A549 (cell line): ENCODE data around the gene KLF5. TPM values are rescaled to one million over a fixed set of nuclear protein-coding genes. Genes with fewer than 3 reads are reported as not detected.
A peak's percentile ranks its signal among the peaks of the same experiment; 100 is the strongest.

ENCODE experiments used
- ATAC-seq, 2 experiments: fragments of 200-7000 bp in 1 of 2; fragments of >200 bp in 1 of 2; cut with Nextera tagmentation in 1 of 2; cut with Tn5 transposase in 1 of 2; 3 replicates each; pipeline versions ENCODE4 v1.8.0 to v1.9.1; 2018 to 2020; ENCODE audit warnings: mild to moderate bottlenecking in 1 of 2, moderate library complexity in 1 of 2
- CTCF ChIA-PET: fragments of 300-600 bp; sonication (Branson Sonifier 250); formaldehyde crosslinking; extraction: SDS; loops from one replicate; lab custom pipeline; 2021; ENCODE audit warnings: antibody characterized with exemption, inconsistent platforms; lab: Yijun Ruan, JAX
- POLR2A ChIA-PET: fragments of 350-600 bp; formaldehyde crosslinking; extraction: SDS; loops from one replicate; lab custom pipeline; 2021; ENCODE audit warnings: antibody characterized with exemption, inconsistent platforms; lab: Yijun Ruan, JAX
- DNase-seq, 2 experiments: peaks; one replicate each; pipeline versions ENCODE4 v3.0.0 to v3.0.0-alpha.2; 2011 to 2016; ENCODE audit warnings: low read depth in 1 of 2, low spot score in 1 of 2
- FAIRE-seq: peaks from 2 replicates; lab custom pipeline; 2011; peaks lifted over from hg19 to GRCh38; lab: Jason Lieb, UNC
- H3K27ac ChIP-seq, 2 experiments: fragments of >200 bp; sonication (Bioruptor Twin); formaldehyde crosslinking; 3 replicates each; pipeline ENCODE4 v1.5.1; 2016 to 2017
- H3K4me1 ChIP-seq: fragments of >200 bp; sonication (Bioruptor Twin); formaldehyde crosslinking; 3 replicates; pipeline ENCODE4 v1.6.1; 2016
- H3K4me2 ChIP-seq: fragments of >200 bp; sonication (Bioruptor Twin); formaldehyde crosslinking; 3 replicates; pipeline ENCODE4 v1.6.1; 2016
- H3K4me3 ChIP-seq: fragments of >200 bp; sonication (Bioruptor Twin); formaldehyde crosslinking; 3 replicates; pipeline ENCODE4 v1.5.1; 2016
- H3K9me3 ChIP-seq: fragments of >200 bp; sonication (Bioruptor Twin); formaldehyde crosslinking; 3 replicates; pipeline ENCODE4 v1.6.1; 2016
- BHLHE40 ChIP-seq: IDR thresholded peaks from 2 replicates; pipeline ENCODE4 v1.6.1; 2012; ENCODE audit warnings: low read depth, low read length, inconsistent platforms
- FOXS1 ChIP-seq: fragments of 250-450 bp; sonication (Bioruptor Pico); IDR thresholded peaks from 2 replicates; pipeline ENCODE4 v1.5.0; 2020; ENCODE audit warnings: mild to moderate bottlenecking, moderate library complexity
- HOXB13 ChIP-seq: fragments of 250-450 bp; sonication (Bioruptor Pico); IDR thresholded peaks from 2 replicates; pipeline ENCODE4 v1.5.0; 2020; ENCODE audit warnings: low read depth, mild to moderate bottlenecking, moderate library complexity
- JUN ChIP-seq, 2 experiments: fragments of >200 bp; sonication (Bioruptor Twin); formaldehyde crosslinking; IDR thresholded peaks; 2 replicates in 1 of 2; 3 replicates in 1 of 2; pipeline ENCODE4 v1.6.1; 2016 to 2017
- MAZ ChIP-seq: fragments of 150-350 bp; IDR thresholded peaks from 2 replicates; pipeline ENCODE4 v1.6.1; 2014; ENCODE audit warnings: antibody characterized with exemption, low read depth, low read length, borderline replicate concordance
- MYC ChIP-seq: IDR thresholded peaks from 2 replicates; pipeline ENCODE4 v1.6.1; 2012; ENCODE audit warnings: mild to moderate bottlenecking, inconsistent platforms, low read length, improper control_type of control experiment, borderline replicate concordance
- NPAS2 ChIP-seq: fragments of 250-450 bp; sonication (Bioruptor Pico); IDR thresholded peaks from 2 replicates; pipeline ENCODE4 v1.8.0; 2022; ENCODE audit warnings: mild to moderate bottlenecking, moderate library complexity, borderline replicate concordance
- POLR2A ChIP-seq: IDR thresholded peaks from 2 replicates; pipeline ENCODE4 v1.6.1; 2012; ENCODE audit warnings: mild to moderate bottlenecking, low read length
- RAD21 ChIP-seq, 2 experiments: fragments of >200 bp in 1 of 2; sonication (Bioruptor Twin) in 1 of 2; formaldehyde crosslinking in 1 of 2; IDR thresholded peaks in 1 of 2; conservative IDR thresholded peaks in 1 of 2; 2 replicates in 1 of 2; 3 replicates in 1 of 2; pipeline ENCODE4 v1.6.1; 2012 to 2018; ENCODE audit warnings: inconsistent platforms in 1 of 2
- RARB ChIP-seq: fragments of 250-450 bp; sonication (Bioruptor Pico); IDR thresholded peaks from 2 replicates; pipeline ENCODE4 v1.8.0; 2021; ENCODE audit warnings: mild to moderate bottlenecking, moderate library complexity
- RFX5 ChIP-seq: fragments of 450-650 bp; IDR thresholded peaks from 2 replicates; pipeline ENCODE4 v1.7.1; 2014; ENCODE audit warnings: antibody characterized with exemption, mild to moderate bottlenecking, moderate library complexity
- TFCP2L1 ChIP-seq: fragments of 250-450 bp; sonication (Bioruptor Pico); IDR thresholded peaks from 2 replicates; pipeline ENCODE4 v1.5.0; 2021; ENCODE audit warnings: mild to moderate bottlenecking
- ZFP36 ChIP-seq: fragments of 450-650 bp; IDR thresholded peaks from 2 replicates; pipeline ENCODE4 v1.6.1; 2014; ENCODE audit warnings: borderline replicate concordance; ENCODE audit not compliant: partially characterized antibody
- ZSCAN20 ChIP-seq: fragments of 250-450 bp; sonication (Bioruptor Pico); IDR thresholded peaks from 2 replicates; pipeline ENCODE4 v1.8.0; 2022; ENCODE audit warnings: mild to moderate bottlenecking, moderate library complexity
- WGBS: methylation state at CpG from one replicate; pipeline ENCODE4 v1.1.6; 2017; ENCODE audit errors: missing lambda C conversion rate; 5-methylcytosine and 5-hydroxymethylcytosine counted together
- polyA minus RNA-seq: library from RNA; depleted of rRNA, polyadenylated mRNA; stranded (reverse); fragments of >200 nt; gene quantifications from 2 replicates; pipeline ENCODE4 v1.2.3, GENCODE V29; 2011; rRNA and poly(A)+ RNA removed
- polyA plus RNA-seq, 4 experiments: library from polyadenylated mRNA; depleted of rRNA in 3 of 4; stranded (reverse); fragments of >200 nt; fragmentation: RNase III in 1 of 4; extraction: RNeasy Plus Mini Kit Qiagen cat#74134 plus additional on column Dnase treatment in 1 of 4; gene quantifications; 2 replicates in 3 of 4; 3 replicates in 1 of 4; pipeline ENCODE4 v1.2.3, GENCODE V29; 2011 to 2017
- TF ChIP-seq, protein P1 (sequence below): fragments of >200 bp; sonication (Bioruptor Twin); formaldehyde crosslinking; IDR thresholded peaks from 3 replicates; pipeline ENCODE4 v1.6.1; 2016
- TF ChIP-seq, protein P2 (sequence below): IDR thresholded peaks from 2 replicates; pipeline ENCODE4 v1.6.1; 2012; ENCODE audit warnings: low read depth, borderline replicate concordance
- TF ChIP-seq, protein P3 (sequence below): IDR thresholded peaks from 2 replicates; pipeline ENCODE4 v1.6.1; 2012
- TF ChIP-seq, protein P4 (sequence below): IDR thresholded peaks from 2 replicates; pipeline ENCODE4 v1.6.1; 2012
- TF ChIP-seq, protein P5 (sequence below): fragments of 200-600 bp; sonication (generic); IDR thresholded peaks from 2 replicates; pipeline ENCODE4 v1.6.1; 2016; ENCODE audit warnings: antibody characterized with exemption, mild to moderate bottlenecking, moderate library complexity
- TF ChIP-seq, protein P6 (sequence below): fragments of >200 bp; sonication (Bioruptor Twin); formaldehyde crosslinking; IDR thresholded peaks from 3 replicates; pipeline ENCODE4 v1.5.1; 2016

The KLF5 gene
- 83.5 and 101 TPM in 2 replicates for polyA plus RNA-seq (2011; rRNA removed)
- 36.0 and 53.4 TPM in 2 replicates for polyA plus RNA-seq (2012; cell fraction: cytosol; rRNA removed)
- 36.0 and 38.1 TPM in 2 replicates for polyA plus RNA-seq (2012; cell fraction: nucleus; rRNA removed)
- polyA plus RNA-seq (2017; fragmentation: RNase III; extraction: RNeasy Plus Mini Kit Qiagen cat#74134 plus additional on column Dnase treatment) = 31.8 to 48.7 TPM (median 34.4 TPM) in 3 replicates
- polyA minus RNA-seq = 124 and 158 TPM in 2 replicates

DNA sequence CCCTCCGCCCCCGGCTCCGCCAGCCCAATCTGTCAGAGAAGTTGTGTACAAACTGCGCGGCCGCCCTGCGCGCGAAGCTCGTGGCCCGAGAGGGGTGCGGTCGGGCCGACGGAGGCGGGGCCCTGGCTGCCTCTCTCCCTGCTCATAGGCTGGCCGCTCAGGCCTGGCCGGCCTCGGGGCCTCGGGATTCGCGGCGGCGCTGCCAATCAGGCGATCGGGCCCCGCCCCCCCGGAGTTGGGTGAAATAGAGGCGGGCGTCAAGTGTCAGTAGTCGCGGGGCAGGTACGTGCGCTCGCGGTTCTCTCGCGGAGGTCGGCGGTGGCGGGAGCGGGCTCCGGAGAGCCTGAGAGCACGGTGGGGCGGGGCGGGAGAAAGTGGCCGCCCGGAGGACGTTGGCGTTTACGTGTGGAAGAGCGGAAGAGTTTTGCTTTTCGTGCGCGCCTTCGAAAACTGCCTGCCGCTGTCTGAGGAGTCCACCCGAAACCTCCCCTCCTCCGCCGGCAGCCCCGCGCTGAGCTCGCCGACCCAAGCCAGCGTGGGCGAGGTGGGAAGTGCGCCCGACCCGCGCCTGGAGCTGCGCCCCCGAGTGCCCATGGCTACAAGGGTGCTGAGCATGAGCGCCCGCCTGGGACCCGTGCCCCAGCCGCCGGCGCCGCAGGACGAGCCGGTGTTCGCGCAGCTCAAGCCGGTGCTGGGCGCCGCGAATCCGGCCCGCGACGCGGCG is at the start of gene KLF5:
Gene KLF5, plus strand, starts transcription at position 270 of the 724 bp plus-strand sequence. Its CDS starts 323 bp downstream, at position 593.
- FAIRE-seq (no peak), ATAC-seq (peak; percentile 89 to 95), DNase-seq (peak; percentile 67 to 97)
- 0% methylated on average over 2 of the region's 93 CpGs for WGBS
- H3K9me3 ChIP-seq = no peaks in the 10 kb centered on the region
- TF ChIP-seq NPAS2 (no peak), POLR2A (peak; percentile 96), ZSCAN20 (CRISPR knock-in tag) (no peak), MAZ (no peak), FOXS1 (no peak), TFCP2L1 (CRISPR knock-in tag) (no peak), RFX5 (peak; percentile 80), BHLHE40 (no peak), JUN (IDR thresholded peaks at IDR 0.05) (peak in 1 of 2 experiments; percentile 85; a peak in 3 of 5 replicates), MYC (no peak; the same call in 1 of the 2 replicates), RAD21 (conservative IDR thresholded peaks at IDR 0.05 in 1 of 2, IDR thresholded peaks at IDR 0.05 in 1 of 2) (0 out of 5 replicates have a peak, but pooled peaks of 1 of the 2 experiments have one; percentile 2)
- TF ChIP-seq, protein P1, sequence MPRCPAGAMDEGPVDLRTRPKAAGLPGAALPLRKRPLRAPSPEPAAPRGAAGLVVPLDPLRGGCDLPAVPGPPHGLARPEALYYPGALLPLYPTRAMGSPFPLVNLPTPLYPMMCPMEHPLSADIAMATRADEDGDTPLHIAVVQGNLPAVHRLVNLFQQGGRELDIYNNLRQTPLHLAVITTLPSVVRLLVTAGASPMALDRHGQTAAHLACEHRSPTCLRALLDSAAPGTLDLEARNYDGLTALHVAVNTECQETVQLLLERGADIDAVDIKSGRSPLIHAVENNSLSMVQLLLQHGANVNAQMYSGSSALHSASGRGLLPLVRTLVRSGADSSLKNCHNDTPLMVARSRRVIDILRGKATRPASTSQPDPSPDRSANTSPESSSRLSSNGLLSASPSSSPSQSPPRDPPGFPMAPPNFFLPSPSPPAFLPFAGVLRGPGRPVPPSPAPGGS = peak; percentile 83; the same call in 2 of the 3 replicates
- TF ChIP-seq, protein P2, sequence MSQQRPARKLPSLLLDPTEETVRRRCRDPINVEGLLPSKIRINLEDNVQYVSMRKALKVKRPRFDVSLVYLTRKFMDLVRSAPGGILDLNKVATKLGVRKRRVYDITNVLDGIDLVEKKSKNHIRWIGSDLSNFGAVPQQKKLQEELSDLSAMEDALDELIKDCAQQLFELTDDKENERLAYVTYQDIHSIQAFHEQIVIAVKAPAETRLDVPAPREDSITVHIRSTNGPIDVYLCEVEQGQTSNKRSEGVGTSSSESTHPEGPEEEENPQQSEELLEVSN = peak; percentile 81
- TF ChIP-seq, protein P3, sequence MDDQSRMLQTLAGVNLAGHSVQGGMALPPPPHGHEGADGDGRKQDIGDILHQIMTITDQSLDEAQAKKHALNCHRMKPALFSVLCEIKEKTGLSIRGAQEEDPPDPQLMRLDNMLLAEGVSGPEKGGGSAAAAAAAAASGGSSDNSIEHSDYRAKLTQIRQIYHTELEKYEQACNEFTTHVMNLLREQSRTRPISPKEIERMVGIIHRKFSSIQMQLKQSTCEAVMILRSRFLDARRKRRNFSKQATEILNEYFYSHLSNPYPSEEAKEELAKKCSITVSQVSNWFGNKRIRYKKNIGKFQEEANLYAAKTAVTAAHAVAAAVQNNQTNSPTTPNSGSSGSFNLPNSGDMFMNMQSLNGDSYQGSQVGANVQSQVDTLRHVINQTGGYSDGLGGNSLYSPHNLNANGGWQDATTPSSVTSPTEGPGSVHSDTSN = peak; percentile 96
- TF ChIP-seq, protein P4, sequence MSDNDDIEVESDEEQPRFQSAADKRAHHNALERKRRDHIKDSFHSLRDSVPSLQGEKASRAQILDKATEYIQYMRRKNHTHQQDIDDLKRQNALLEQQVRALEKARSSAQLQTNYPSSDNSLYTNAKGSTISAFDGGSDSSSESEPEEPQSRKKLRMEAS = peak; percentile 91
- TF ChIP-seq, protein P5, sequence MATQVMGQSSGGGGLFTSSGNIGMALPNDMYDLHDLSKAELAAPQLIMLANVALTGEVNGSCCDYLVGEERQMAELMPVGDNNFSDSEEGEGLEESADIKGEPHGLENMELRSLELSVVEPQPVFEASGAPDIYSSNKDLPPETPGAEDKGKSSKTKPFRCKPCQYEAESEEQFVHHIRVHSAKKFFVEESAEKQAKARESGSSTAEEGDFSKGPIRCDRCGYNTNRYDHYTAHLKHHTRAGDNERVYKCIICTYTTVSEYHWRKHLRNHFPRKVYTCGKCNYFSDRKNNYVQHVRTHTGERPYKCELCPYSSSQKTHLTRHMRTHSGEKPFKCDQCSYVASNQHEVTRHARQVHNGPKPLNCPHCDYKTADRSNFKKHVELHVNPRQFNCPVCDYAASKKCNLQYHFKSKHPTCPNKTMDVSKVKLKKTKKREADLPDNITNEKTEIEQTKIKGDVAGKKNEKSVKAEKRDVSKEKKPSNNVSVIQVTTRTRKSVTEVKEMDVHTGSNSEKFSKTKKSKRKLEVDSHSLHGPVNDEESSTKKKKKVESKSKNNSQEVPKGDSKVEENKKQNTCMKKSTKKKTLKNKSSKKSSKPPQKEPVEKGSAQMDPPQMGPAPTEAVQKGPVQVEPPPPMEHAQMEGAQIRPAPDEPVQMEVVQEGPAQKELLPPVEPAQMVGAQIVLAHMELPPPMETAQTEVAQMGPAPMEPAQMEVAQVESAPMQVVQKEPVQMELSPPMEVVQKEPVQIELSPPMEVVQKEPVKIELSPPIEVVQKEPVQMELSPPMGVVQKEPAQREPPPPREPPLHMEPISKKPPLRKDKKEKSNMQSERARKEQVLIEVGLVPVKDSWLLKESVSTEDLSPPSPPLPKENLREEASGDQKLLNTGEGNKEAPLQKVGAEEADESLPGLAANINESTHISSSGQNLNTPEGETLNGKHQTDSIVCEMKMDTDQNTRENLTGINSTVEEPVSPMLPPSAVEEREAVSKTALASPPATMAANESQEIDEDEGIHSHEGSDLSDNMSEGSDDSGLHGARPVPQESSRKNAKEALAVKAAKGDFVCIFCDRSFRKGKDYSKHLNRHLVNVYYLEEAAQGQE = peak; percentile 52
- H3K4me1 ChIP-seq = peaks cover 35% of the 10 kb centered on the region
- POLR2A ChIA-PET = interaction anchor here (0.5 to 1.7 kb wide), 19 partner anchors 10 to 657 kb away, joined by 3 to 14 read pairs (median 3); no protein-coding TSS in a partner anchor
- peak within 1 kb of the TSS; percentile 90 for H3K4me3 ChIP-seq
- CTCF ChIA-PET = interaction anchor here (0.6 to 3.2 kb wide), 7 partner anchors 29 to 652 kb away, joined by 3 to 11 read pairs (median 3); no protein-coding TSS in a partner anchor
- peak within 1 kb of the TSS; percentile 93 to 99 for H3K27ac ChIP-seq
- H3K4me2 ChIP-seq = peak within 1 kb of the TSS; percentile 95

DNA sequence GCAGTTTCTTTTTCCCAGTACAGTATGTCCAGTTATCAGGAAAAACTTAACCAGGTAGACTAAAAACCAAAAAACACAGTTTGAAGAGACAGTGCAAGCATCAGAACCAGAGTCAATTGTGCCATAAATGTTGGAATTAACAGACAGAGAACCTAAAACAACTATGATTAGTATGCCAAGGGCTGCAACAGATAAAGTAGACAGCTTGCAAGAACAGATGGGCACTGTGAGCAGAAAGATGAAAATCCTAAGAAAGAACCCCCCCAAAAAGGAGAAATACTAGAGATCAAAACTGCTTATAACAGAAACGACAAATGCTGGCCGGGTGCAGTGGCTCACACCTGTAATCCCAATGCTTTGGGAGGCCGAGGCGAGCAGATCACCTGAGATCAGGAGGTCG is 47.1 kb upstream of the KLF5 start:
- TF ChIP-seq HOXB13 (CRISPR knock-in tag) (no peak), ZFP36 (no peak), RARB (no peak)
- TF ChIP-seq, protein P3 = no peak
- TF ChIP-seq, protein P6, sequence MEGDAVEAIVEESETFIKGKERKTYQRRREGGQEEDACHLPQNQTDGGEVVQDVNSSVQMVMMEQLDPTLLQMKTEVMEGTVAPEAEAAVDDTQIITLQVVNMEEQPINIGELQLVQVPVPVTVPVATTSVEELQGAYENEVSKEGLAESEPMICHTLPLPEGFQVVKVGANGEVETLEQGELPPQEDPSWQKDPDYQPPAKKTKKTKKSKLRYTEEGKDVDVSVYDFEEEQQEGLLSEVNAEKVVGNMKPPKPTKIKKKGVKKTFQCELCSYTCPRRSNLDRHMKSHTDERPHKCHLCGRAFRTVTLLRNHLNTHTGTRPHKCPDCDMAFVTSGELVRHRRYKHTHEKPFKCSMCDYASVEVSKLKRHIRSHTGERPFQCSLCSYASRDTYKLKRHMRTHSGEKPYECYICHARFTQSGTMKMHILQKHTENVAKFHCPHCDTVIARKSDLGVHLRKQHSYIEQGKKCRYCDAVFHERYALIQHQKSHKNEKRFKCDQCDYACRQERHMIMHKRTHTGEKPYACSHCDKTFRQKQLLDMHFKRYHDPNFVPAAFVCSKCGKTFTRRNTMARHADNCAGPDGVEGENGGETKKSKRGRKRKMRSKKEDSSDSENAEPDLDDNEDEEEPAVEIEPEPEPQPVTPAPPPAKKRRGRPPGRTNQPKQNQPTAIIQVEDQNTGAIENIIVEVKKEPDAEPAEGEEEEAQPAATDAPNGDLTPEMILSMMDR = no peak
- TF ChIP-seq, all 56 proteins: peak for 0
- DNase-seq (no peak), ATAC-seq (no peak), FAIRE-seq (no peak)
- ChIA-PET POLR2A (no interaction called here), CTCF (interaction anchor here (1.1 kb wide), 1 partner anchor 32 kb away, joined by 6 read pairs; no protein-coding TSS in a partner anchor)
- H3K4me1 ChIP-seq = no peaks in the 10 kb centered on the region
- 89% methylated on average over 5 of the region's 5 CpGs for WGBS
- no peak overlapping the region for H3K4me2 ChIP-seq
- no peaks in the 10 kb centered on the region for H3K9me3 ChIP-seq
- no peak overlapping the region for H3K4me3 ChIP-seq
- H3K27ac ChIP-seq = no peak overlapping the region
